C4-2B (cell line): ENCODE data around the gene GRID1.

Experiments used
- ZFX ChIP-seq: fragments of 450-650 bp; IDR thresholded peaks from 2 replicates; pipeline ENCODE4 v1.6.1; 2017
- TF ChIP-seq, protein P1 (sequence below): fragments of 450-650 bp; conservative IDR thresholded peaks from 2 replicates; pipeline ENCODE4 v1.5.1; 2017; ENCODE audit warnings: mild to moderate bottlenecking

DNA sequence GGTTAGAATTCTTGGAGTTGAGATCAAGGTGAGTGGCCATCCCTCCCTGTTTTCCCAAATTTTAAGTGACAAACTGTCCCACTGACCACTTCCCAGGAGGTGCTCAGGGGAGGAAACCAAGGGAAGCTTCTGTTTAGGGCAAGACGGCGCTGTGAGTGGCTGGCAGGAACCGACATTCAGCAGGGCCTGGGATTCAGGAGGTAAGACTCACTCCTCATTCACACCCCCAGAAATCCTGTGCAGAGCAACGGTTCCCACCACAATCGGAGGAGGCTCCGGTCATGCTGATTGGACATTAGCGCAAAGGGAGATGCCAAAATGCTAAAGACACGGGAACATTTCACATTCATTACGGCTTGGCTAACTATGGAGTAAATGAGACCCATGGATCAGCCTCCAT, 200.9 kb downstream of the GRID1 start:
- TF ChIP-seq, protein P1, sequence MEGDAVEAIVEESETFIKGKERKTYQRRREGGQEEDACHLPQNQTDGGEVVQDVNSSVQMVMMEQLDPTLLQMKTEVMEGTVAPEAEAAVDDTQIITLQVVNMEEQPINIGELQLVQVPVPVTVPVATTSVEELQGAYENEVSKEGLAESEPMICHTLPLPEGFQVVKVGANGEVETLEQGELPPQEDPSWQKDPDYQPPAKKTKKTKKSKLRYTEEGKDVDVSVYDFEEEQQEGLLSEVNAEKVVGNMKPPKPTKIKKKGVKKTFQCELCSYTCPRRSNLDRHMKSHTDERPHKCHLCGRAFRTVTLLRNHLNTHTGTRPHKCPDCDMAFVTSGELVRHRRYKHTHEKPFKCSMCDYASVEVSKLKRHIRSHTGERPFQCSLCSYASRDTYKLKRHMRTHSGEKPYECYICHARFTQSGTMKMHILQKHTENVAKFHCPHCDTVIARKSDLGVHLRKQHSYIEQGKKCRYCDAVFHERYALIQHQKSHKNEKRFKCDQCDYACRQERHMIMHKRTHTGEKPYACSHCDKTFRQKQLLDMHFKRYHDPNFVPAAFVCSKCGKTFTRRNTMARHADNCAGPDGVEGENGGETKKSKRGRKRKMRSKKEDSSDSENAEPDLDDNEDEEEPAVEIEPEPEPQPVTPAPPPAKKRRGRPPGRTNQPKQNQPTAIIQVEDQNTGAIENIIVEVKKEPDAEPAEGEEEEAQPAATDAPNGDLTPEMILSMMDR, result no peak
- TF ChIP-seq ZFX, result no peak
